GM23338 (cell line): Measurements from ENCODE around the gene TNNI3K.

ENCODE experiments used
- CREB1 ChIP-seq: fragments of 250-450 bp; sonication (Bioruptor Pico); IDR thresholded peaks from 2 replicates; pipeline ENCODE4 v1.5.0; 2020; ENCODE audit warnings: low read depth, mild to moderate bottlenecking, moderate library complexity
- EZH2 ChIP-seq: fragments of 200-600 bp; sonication (generic); IDR thresholded peaks from one replicate; pipeline ENCODE4 v1.8.0; 2017; ENCODE audit warnings: antibody characterized with exemption, mild to moderate bottlenecking, low read depth; ENCODE audit not compliant: unreplicated experiment
- EZH2phosphoT487 ChIP-seq: fragments of 200-600 bp; sonication (generic); IDR thresholded peaks from one replicate; pipeline ENCODE4 v1.8.1; 2018; ENCODE audit warnings: antibody characterized with exemption; ENCODE audit not compliant: unreplicated experiment
- NANOG ChIP-seq: IDR thresholded peaks from 2 replicates; pipeline ENCODE4 v1.6.1; 2016; ENCODE audit warnings: antibody characterized with exemption, borderline replicate concordance
- POLR2AphosphoS5 ChIP-seq: IDR thresholded peaks from 2 replicates; pipeline ENCODE4 v1.6.1; 2016; ENCODE audit warnings: antibody characterized with exemption, low read depth
- STAT1 ChIP-seq: IDR thresholded peaks from one replicate; pipeline ENCODE4 v1.6.1; 2016; ENCODE audit warnings: antibody characterized with exemption; ENCODE audit not compliant: unreplicated experiment
- ZNF114 ChIP-seq: fragments of 250-450 bp; sonication (Bioruptor Pico); IDR thresholded peaks from 2 replicates; pipeline ENCODE4 v1.5.0; 2020; ENCODE audit warnings: mild to moderate bottlenecking, moderate library complexity
- TF ChIP-seq, protein P1 (sequence below), 2 experiments: fragments of 200-600 bp in 1 of 2; sonication (generic) in 1 of 2; conservative IDR thresholded peaks; 2 replicates each; pipeline versions ENCODE4 v1.5.1 to v1.6.1; 2016 to 2017; ENCODE audit warnings: antibody characterized with exemption in 2 of 2, low read depth in 2 of 2, mild to moderate bottlenecking in 2 of 2, moderate library complexity in 1 of 2
- TF ChIP-seq, protein P2 (sequence below): IDR thresholded peaks from one replicate; pipeline ENCODE4 v1.6.1; 2018; ENCODE audit warnings: antibody characterized with exemption; ENCODE audit not compliant: unreplicated experiment
- TF ChIP-seq, protein P3 (sequence below): IDR thresholded peaks from 2 replicates; pipeline ENCODE4 v1.6.1; 2016; ENCODE audit warnings: antibody characterized with exemption

DNA sequence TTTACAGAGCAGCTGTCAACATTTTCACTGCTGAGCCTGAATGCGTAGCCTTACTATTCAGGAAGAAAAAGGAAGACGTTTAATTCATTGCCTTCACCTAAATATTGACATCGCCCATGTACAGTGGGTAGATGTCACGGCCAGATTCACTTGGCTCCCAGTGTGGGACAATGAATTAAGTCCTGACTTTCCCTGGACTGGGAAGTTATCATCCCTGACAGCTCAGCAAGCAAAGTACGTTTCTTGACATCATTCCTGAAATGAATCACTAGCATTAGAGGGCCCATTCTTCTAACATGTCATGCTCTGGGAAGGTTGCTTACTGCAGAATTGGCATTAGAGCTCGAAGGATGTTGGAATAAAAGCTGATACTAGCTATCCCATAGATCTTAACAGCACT is 239.4 kb downstream of the TNNI3K start:
- TF ChIP-seq, protein P1, sequence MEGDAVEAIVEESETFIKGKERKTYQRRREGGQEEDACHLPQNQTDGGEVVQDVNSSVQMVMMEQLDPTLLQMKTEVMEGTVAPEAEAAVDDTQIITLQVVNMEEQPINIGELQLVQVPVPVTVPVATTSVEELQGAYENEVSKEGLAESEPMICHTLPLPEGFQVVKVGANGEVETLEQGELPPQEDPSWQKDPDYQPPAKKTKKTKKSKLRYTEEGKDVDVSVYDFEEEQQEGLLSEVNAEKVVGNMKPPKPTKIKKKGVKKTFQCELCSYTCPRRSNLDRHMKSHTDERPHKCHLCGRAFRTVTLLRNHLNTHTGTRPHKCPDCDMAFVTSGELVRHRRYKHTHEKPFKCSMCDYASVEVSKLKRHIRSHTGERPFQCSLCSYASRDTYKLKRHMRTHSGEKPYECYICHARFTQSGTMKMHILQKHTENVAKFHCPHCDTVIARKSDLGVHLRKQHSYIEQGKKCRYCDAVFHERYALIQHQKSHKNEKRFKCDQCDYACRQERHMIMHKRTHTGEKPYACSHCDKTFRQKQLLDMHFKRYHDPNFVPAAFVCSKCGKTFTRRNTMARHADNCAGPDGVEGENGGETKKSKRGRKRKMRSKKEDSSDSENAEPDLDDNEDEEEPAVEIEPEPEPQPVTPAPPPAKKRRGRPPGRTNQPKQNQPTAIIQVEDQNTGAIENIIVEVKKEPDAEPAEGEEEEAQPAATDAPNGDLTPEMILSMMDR (conservative IDR thresholded peaks at IDR 0.05; ENCODE audit: low read depth in 2 of 2), result no peak
- TF ChIP-seq POLR2AphosphoS5 (no peak), EZH2 (no peak), NANOG (no peak), STAT1 (no peak), EZH2phosphoT487 (no peak), ZNF114 (CRISPR knock-in tag) (no peak), CREB1 (CRISPR knock-in tag) (no peak)
- TF ChIP-seq, protein P2, sequence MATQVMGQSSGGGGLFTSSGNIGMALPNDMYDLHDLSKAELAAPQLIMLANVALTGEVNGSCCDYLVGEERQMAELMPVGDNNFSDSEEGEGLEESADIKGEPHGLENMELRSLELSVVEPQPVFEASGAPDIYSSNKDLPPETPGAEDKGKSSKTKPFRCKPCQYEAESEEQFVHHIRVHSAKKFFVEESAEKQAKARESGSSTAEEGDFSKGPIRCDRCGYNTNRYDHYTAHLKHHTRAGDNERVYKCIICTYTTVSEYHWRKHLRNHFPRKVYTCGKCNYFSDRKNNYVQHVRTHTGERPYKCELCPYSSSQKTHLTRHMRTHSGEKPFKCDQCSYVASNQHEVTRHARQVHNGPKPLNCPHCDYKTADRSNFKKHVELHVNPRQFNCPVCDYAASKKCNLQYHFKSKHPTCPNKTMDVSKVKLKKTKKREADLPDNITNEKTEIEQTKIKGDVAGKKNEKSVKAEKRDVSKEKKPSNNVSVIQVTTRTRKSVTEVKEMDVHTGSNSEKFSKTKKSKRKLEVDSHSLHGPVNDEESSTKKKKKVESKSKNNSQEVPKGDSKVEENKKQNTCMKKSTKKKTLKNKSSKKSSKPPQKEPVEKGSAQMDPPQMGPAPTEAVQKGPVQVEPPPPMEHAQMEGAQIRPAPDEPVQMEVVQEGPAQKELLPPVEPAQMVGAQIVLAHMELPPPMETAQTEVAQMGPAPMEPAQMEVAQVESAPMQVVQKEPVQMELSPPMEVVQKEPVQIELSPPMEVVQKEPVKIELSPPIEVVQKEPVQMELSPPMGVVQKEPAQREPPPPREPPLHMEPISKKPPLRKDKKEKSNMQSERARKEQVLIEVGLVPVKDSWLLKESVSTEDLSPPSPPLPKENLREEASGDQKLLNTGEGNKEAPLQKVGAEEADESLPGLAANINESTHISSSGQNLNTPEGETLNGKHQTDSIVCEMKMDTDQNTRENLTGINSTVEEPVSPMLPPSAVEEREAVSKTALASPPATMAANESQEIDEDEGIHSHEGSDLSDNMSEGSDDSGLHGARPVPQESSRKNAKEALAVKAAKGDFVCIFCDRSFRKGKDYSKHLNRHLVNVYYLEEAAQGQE, result no peak
- TF ChIP-seq, protein P3, sequence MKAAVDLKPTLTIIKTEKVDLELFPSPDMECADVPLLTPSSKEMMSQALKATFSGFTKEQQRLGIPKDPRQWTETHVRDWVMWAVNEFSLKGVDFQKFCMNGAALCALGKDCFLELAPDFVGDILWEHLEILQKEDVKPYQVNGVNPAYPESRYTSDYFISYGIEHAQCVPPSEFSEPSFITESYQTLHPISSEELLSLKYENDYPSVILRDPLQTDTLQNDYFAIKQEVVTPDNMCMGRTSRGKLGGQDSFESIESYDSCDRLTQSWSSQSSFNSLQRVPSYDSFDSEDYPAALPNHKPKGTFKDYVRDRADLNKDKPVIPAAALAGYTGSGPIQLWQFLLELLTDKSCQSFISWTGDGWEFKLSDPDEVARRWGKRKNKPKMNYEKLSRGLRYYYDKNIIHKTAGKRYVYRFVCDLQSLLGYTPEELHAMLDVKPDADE, result no peak
